ENCODE results near the gene MRPS6.

- TF ChIP-seq CTCF (conservative IDR thresholded peaks at IDR 0.05) (no peak), EZH2 (IDR thresholded peaks at IDR 0.05; ENCODE audit: low read depth) (no peak)
Observed at GRCh38 chr21:34133392-34133791, 60.0 kb downstream of the MRPS6 start.

Measured in PC-9 (cell line).